ENCODE measurements around the gene TRIM59.

TRIM59 gene

GRCh38 chr3:160409812-160410610, 39.6 kb downstream of the TRIM59 start:
- Histone ChIP-seq H3K27me3 (ENCODE audit: low read depth) (no peaks in the 10 kb centered on the region), H3K4me1 (no peaks in the 10 kb centered on the region), H3K9me3 (no peaks in the 10 kb centered on the region), H3K36me3 (replicated peaks) (peaks cover 97% of the 10 kb centered on the region), H3K4me3 (no peak overlapping the region)
- no peak for DNase-seq (ENCODE audit: low spot score in 2 of 2)
- in situ Hi-C loops (cut with MboI; ENCODE audit: low sequenced_read_pairs), result no loop called here

- Histone ChIP-seq H3K36me3 (replicated peaks) (peaks cover 79% of the 10 kb centered on the region), H3K27me3 (ENCODE audit: low read depth) (no peaks in the 10 kb centered on the region), H3K4me1 (no peaks in the 10 kb centered on the region; the same call in none of the 2 replicates), H3K4me3 (peak overlapping the region; percentile 91), H3K9me3 (no peaks in the 10 kb centered on the region)
- DNase-seq (ENCODE audit: low spot score in 2 of 2), result no peak
- in situ Hi-C loops (cut with MboI; ENCODE audit: low sequenced_read_pairs), result no loop called here
Observed at GRCh38 chr3:160403796-160404470, 45.7 kb downstream of the TRIM59 start.

- H3K4me3 ChIP-seq, result peak overlapping the region; percentile 91
- H3K9me3 ChIP-seq, result no peaks in the 10 kb centered on the region
- no peak for DNase-seq (ENCODE audit: low spot score in 2 of 2)
- H3K27me3 ChIP-seq (ENCODE audit: low read depth), result no peaks in the 10 kb centered on the region
- in situ Hi-C loops (cut with MboI; ENCODE audit: low sequenced_read_pairs), result no loop called here
- H3K36me3 ChIP-seq (replicated peaks), result peaks cover 71% of the 10 kb centered on the region
- H3K4me1 ChIP-seq, result no peaks in the 10 kb centered on the region; the same call in none of the 2 replicates
Observed at GRCh38 chr3:160403028-160403545, 46.5 kb downstream of the TRIM59 start.

- in situ Hi-C loops (cut with MboI; ENCODE audit: low sequenced_read_pairs), result no loop called here
- no peaks in the 10 kb centered on the region; the same call in none of the 2 replicates for H3K4me1 ChIP-seq
- no peak for DNase-seq (ENCODE audit: low spot score in 2 of 2)
- no peaks in the 10 kb centered on the region for H3K27me3 ChIP-seq (ENCODE audit: low read depth)
- H3K36me3 ChIP-seq (replicated peaks), result peaks cover 64% of the 10 kb centered on the region
- peak overlapping the region; percentile 91 for H3K4me3 ChIP-seq
- no peaks in the 10 kb centered on the region for H3K9me3 ChIP-seq
Observed at GRCh38 chr3:160402221-160403027, 47.2 kb downstream of the TRIM59 start.

- peak; percentile 74 to 87 for DNase-seq (ENCODE audit: low spot score in 2 of 2)
- no peaks in the 10 kb centered on the region for H3K9me3 ChIP-seq
- H3K4me3 ChIP-seq, result peak overlapping the region; percentile 91
- H3K27me3 ChIP-seq (ENCODE audit: low read depth), result no peaks in the 10 kb centered on the region
- in situ Hi-C loops (cut with MboI; ENCODE audit: low sequenced_read_pairs), result no loop called here
- H3K36me3 ChIP-seq (replicated peaks), result peaks cover 55% of the 10 kb centered on the region
- H3K4me1 ChIP-seq, result no peaks in the 10 kb centered on the region; the same call in none of the 2 replicates
Observed at GRCh38 chr3:160401291-160402095, 48.1 kb downstream of the TRIM59 start.

GRCh38 chr3:160400702-160401150, 48.9 kb downstream of the TRIM59 start:
- Histone ChIP-seq H3K36me3 (replicated peaks) (peaks cover 47% of the 10 kb centered on the region), H3K4me3 (peak overlapping the region; percentile 91), H3K4me1 (peaks cover 2% of the 10 kb centered on the region), H3K9me3 (no peaks in the 10 kb centered on the region), H3K27me3 (ENCODE audit: low read depth) (no peaks in the 10 kb centered on the region)
- in situ Hi-C loops (cut with MboI; ENCODE audit: low sequenced_read_pairs), result no loop called here
- DNase-seq (ENCODE audit: low spot score in 2 of 2), result peak in 1 of 2 experiments; percentile 35

GRCh38 chr3:160400030-160400701, 49.4 kb downstream of the TRIM59 start:
- no peaks in the 10 kb centered on the region for H3K9me3 ChIP-seq
- peak in 1 of 2 experiments; percentile 44 for DNase-seq (ENCODE audit: low spot score in 2 of 2)
- peak overlapping the region; percentile 91 for H3K4me3 ChIP-seq
- H3K27me3 ChIP-seq (ENCODE audit: low read depth), result no peaks in the 10 kb centered on the region
- in situ Hi-C loops (cut with MboI; ENCODE audit: low sequenced_read_pairs), result no loop called here
- H3K36me3 ChIP-seq (replicated peaks), result peaks cover 41% of the 10 kb centered on the region
- peaks cover 4% of the 10 kb centered on the region for H3K4me1 ChIP-seq

GRCh38 chr3:160399125-160400029, 50.2 kb downstream of the TRIM59 start, which contains the start of the genes IFT80 and SMC4:
Gene IFT80, minus strand, starts transcription at chr3:160399225. Its CDS starts 14,625 bp downstream, at chr3:160384600.
Gene SMC4, plus strand, starts transcription at chr3:160399650. Its CDS starts 1,177 bp downstream, at chr3:160400827.
- DNase-seq (ENCODE audit: low spot score in 2 of 2), result peak; percentile 95 to 96
- Histone ChIP-seq H3K4me1 (peaks cover 4% of the 10 kb centered on the region), H3K27me3 (ENCODE audit: low read depth) (no peaks in the 10 kb centered on the region), H3K36me3 (replicated peaks) (peaks cover 34% of the 10 kb centered on the region), H3K4me3 (peak within 1 kb of the TSS; percentile 91), H3K9me3 (no peaks in the 10 kb centered on the region)
- in situ Hi-C loops (cut with MboI; ENCODE audit: low sequenced_read_pairs), result no loop called here

GRCh38 chr3:160398820-160399124, 50.8 kb downstream of the TRIM59 start:
- Histone ChIP-seq H3K4me3 (peak overlapping the region; percentile 91), H3K27me3 (ENCODE audit: low read depth) (no peaks in the 10 kb centered on the region), H3K36me3 (replicated peaks) (peaks cover 28% of the 10 kb centered on the region), H3K9me3 (no peaks in the 10 kb centered on the region), H3K4me1 (peaks cover 4% of the 10 kb centered on the region)
- DNase-seq (ENCODE audit: low spot score in 2 of 2), result no peak
- in situ Hi-C loops (cut with MboI; ENCODE audit: low sequenced_read_pairs), result no loop called here

GRCh38 chr3:160395297-160395696, 54.3 kb downstream of the TRIM59 start:
- Histone ChIP-seq H3K9me3 (no peaks in the 10 kb centered on the region), H3K36me3 (replicated peaks) (peaks cover 8% of the 10 kb centered on the region; the same call in 1 of the 2 replicates), H3K4me1 (peaks cover 4% of the 10 kb centered on the region; the same call in 1 of the 2 replicates), H3K27me3 (ENCODE audit: low read depth) (no peaks in the 10 kb centered on the region), H3K4me3 (no peak overlapping the region)
- in situ Hi-C loops (cut with MboI; ENCODE audit: low sequenced_read_pairs), result no loop called here
- DNase-seq (ENCODE audit: low spot score in 2 of 2), result no peak

- H3K4me3 ChIP-seq, result no peak overlapping the region
- H3K27me3 ChIP-seq (ENCODE audit: low read depth), result no peaks in the 10 kb centered on the region
- no peak for DNase-seq (ENCODE audit: low spot score in 2 of 2)
- peaks cover 4% of the 10 kb centered on the region; the same call in 1 of the 2 replicates for H3K4me1 ChIP-seq
- in situ Hi-C loops (cut with MboI; ENCODE audit: low sequenced_read_pairs), result no loop called here
- H3K9me3 ChIP-seq, result no peaks in the 10 kb centered on the region
- no peaks in the 10 kb centered on the region for H3K36me3 ChIP-seq (replicated peaks)
Observed at GRCh38 chr3:160394009-160394392, 55.6 kb downstream of the TRIM59 start.

Data from HAP-1 (cell line).